CD4-positive, alpha-beta T cell (primary cell): Measurements from ENCODE around the gene LEMD2. TPM values are rescaled to one million over a fixed set of nuclear protein-coding genes. Genes with fewer than 3 reads are reported as not detected.

Experiments used
- ATAC-seq: fragments of 200-7000 bp; cut with Tn5 transposase; one replicate; pipeline ENCODE4 v1.10.0; 2022; ENCODE audit warnings: mild to moderate bottlenecking; ENCODE audit not compliant: poor library complexity
- CTCF ChIA-PET: fragments of 350-600 bp; sonication (Branson Sonifier 250); formaldehyde crosslinking; loops from one replicate; lab custom pipeline; 2021; ENCODE audit warnings: antibody characterized with exemption, inconsistent platforms; lab: Charles Lee
- POLR2A ChIA-PET: fragments of 350-600 bp; sonication (Branson Sonifier 250); formaldehyde crosslinking; loops from one replicate; lab custom pipeline; 2021; ENCODE audit warnings: antibody characterized with exemption, inconsistent platforms; lab: Charles Lee
- DNase-seq, 14 experiments: peaks; one replicate each; pipeline ENCODE4 v3.0.0-alpha.2; 2013 to 2020; ENCODE audit warnings: mixed read lengths in 2 of 14
- H3K27ac ChIP-seq, 2 donors: one replicate each; pipeline versions ENCODE4 v1.5.1 to v1.7.0; 2013; ENCODE audit warnings: low read length in 2 of 2, low read depth in 1 of 2, mild to moderate bottlenecking in 1 of 2
- H3K27me3 ChIP-seq, 2 experiments: 1 replicate in 1 of 2; 2 replicates in 1 of 2; pipeline versions ENCODE4 v1.6.1 to v1.7.0; 2013; ENCODE audit warnings: low read length in 2 of 2, control low read depth in 1 of 2, mild to moderate bottlenecking in 1 of 2, moderate library complexity in 1 of 2; ENCODE audit not compliant: insufficient read depth in 2 of 2, control insufficient read depth in 1 of 2
- H3K36me3 ChIP-seq: one replicate; pipeline ENCODE4 v1.6.1; 2013; ENCODE audit warnings: low read length, control low read depth; ENCODE audit not compliant: insufficient read depth
- H3K4me1 ChIP-seq: one replicate; pipeline ENCODE4 v1.6.1; 2013; ENCODE audit warnings: low read length, control low read depth; ENCODE audit not compliant: insufficient read depth
- H3K4me3 ChIP-seq: one replicate; pipeline ENCODE4 v1.5.1; 2013; ENCODE audit warnings: mild to moderate bottlenecking, low read length, moderate library complexity
- H3K9me3 ChIP-seq, 2 experiments: 1 replicate in 1 of 2; 2 replicates in 1 of 2; pipeline versions ENCODE4 v1.6.1 to v1.7.0; 2013; ENCODE audit warnings: low read length in 2 of 2, mild to moderate bottlenecking in 2 of 2, control low read depth in 1 of 2, moderate library complexity in 1 of 2; ENCODE audit not compliant: control insufficient read depth in 1 of 2, insufficient read depth in 1 of 2
- H3K27ac Mint-ChIP-seq: one replicate; pipeline ENCODE4 v1.8.0; 2020; ENCODE audit warnings: mixed read lengths
- H3K27me3 Mint-ChIP-seq: one replicate; pipeline ENCODE4 v1.8.0; 2021; ENCODE audit warnings: mixed read lengths
- H3K36me3 Mint-ChIP-seq: one replicate; pipeline ENCODE4 v1.8.0; 2021; ENCODE audit warnings: low read depth, mixed read lengths
- H3K4me1 Mint-ChIP-seq: one replicate; pipeline ENCODE4 v1.8.0; 2021; ENCODE audit warnings: low read depth, mixed read lengths
- H3K4me3 Mint-ChIP-seq: one replicate; pipeline ENCODE4 v1.8.0; 2020; ENCODE audit warnings: mild to moderate bottlenecking, mixed read lengths
- H3K9me3 Mint-ChIP-seq: one replicate; pipeline ENCODE4 v1.8.0; 2020; ENCODE audit warnings: mixed read lengths
- CTCF ChIP-seq: fragments of 200-600 bp; IDR thresholded peaks from one replicate; pipeline ENCODE4 v1.8.0; 2022; ENCODE audit warnings: antibody characterized with exemption, mild to moderate bottlenecking
- intact Hi-C, 2 experiments: fragments of 100-400 bp; cut with DNase I in 1 of 2; cut with micrococcal nuclease in 1 of 2; formaldehyde crosslinking; loops; one replicate each; pipeline versions ENCODE4 v1.15.1 to v1.9.0; 2023 to 2025; cut with DNase I, micrococcal nuclease
- total RNA-seq, 174 experiments: library from RNA in 2 of 174; stranded (reverse) in 2 of 174; gene quantifications; one replicate each; pipeline ENCODE4 v1.2.3 and lab custom pipeline; 2021 to 2026

The LEMD2 gene
- total RNA-seq, 2 experiments from 2014 or later = 122 to 124 TPM

- Mint-ChIP-seq H3K27ac (no peak overlapping the region), H3K4me3 (no peak overlapping the region), H3K36me3 (no peaks in the 10 kb centered on the region), H3K27me3 (peaks cover 3% of the 10 kb centered on the region), H3K4me1 (no peaks in the 10 kb centered on the region), H3K9me3 (no peaks in the 10 kb centered on the region)
- no peaks in the 10 kb centered on the region for H3K36me3 ChIP-seq
- H3K27me3 ChIP-seq = peaks cover 0 to 2% of the 10 kb centered on the region in 2 experiments
- POLR2A ChIA-PET = no interaction called here
- DNase-seq = no peak
- H3K27ac ChIP-seq = no peak overlapping the region
- no peaks in the 10 kb centered on the region for H3K9me3 ChIP-seq
- intact Hi-C loops = loop anchor here in 1 of 2 experiments (10.0 kb wide), 1 partner anchor 1307 kb away; no protein-coding TSS in a partner anchor
- H3K4me3 ChIP-seq = no peak overlapping the region
- CTCF ChIA-PET = no interaction called here
- TF ChIP-seq CTCF = no peak
- ATAC-seq = no peak
- no peaks in the 10 kb centered on the region for H3K4me1 ChIP-seq
Measured at GRCh38 chr6:33737267-33738026, 51.5 kb downstream of the LEMD2 start.

- no peaks in the 10 kb centered on the region for H3K36me3 ChIP-seq
- no peak overlapping the region for H3K4me3 ChIP-seq
- ATAC-seq (no peak), DNase-seq (no peak)
- H3K36me3 Mint-ChIP-seq = no peaks in the 10 kb centered on the region
- H3K4me3 Mint-ChIP-seq = no peak overlapping the region
- H3K27me3 Mint-ChIP-seq = no peaks in the 10 kb centered on the region
- POLR2A ChIA-PET = no interaction called here
- H3K9me3 ChIP-seq = no peaks in the 10 kb centered on the region
- H3K27me3 ChIP-seq = no peaks in the 10 kb centered on the region
- no peak for TF ChIP-seq CTCF
- no peak overlapping the region for H3K27ac ChIP-seq
- CTCF ChIA-PET = no interaction called here
- no peaks in the 10 kb centered on the region for H3K4me1 ChIP-seq
- intact Hi-C loops = loop anchor here in 1 of 2 experiments (10.0 kb wide), 1 partner anchor 1310 kb away; no protein-coding TSS in a partner anchor
- no peak overlapping the region for H3K27ac Mint-ChIP-seq
- no peaks in the 10 kb centered on the region for H3K9me3 Mint-ChIP-seq
- no peaks in the 10 kb centered on the region for H3K4me1 Mint-ChIP-seq
Measured at GRCh38 chr6:33735216-33735615, 53.7 kb downstream of the LEMD2 start.

GRCh38 chr6:33733709-33734007 lies 55.3 kb downstream of the LEMD2 start:
- Histone ChIP-seq H3K4me1 (no peaks in the 10 kb centered on the region), H3K27ac (no peak overlapping the region), H3K9me3 (no peaks in the 10 kb centered on the region), H3K36me3 (no peaks in the 10 kb centered on the region), H3K4me3 (no peak overlapping the region), H3K27me3 (no peaks in the 10 kb centered on the region)
- ATAC-seq (no peak), DNase-seq (no peak)
- H3K36me3 Mint-ChIP-seq = no peaks in the 10 kb centered on the region
- ChIA-PET POLR2A (no interaction called here), CTCF (no interaction called here)
- no peaks in the 10 kb centered on the region for H3K27me3 Mint-ChIP-seq
- no peaks in the 10 kb centered on the region for H3K9me3 Mint-ChIP-seq
- TF ChIP-seq CTCF = no peak
- no peaks in the 10 kb centered on the region for H3K4me1 Mint-ChIP-seq
- no peak overlapping the region for H3K4me3 Mint-ChIP-seq
- no peak overlapping the region for H3K27ac Mint-ChIP-seq
- intact Hi-C loops = loop anchor here in 1 of 2 experiments (10.0 kb wide), 1 partner anchor 1311 kb away; no protein-coding TSS in a partner anchor
